ENCODE measurements around the gene NCF2.

Gene NCF2

DNA sequence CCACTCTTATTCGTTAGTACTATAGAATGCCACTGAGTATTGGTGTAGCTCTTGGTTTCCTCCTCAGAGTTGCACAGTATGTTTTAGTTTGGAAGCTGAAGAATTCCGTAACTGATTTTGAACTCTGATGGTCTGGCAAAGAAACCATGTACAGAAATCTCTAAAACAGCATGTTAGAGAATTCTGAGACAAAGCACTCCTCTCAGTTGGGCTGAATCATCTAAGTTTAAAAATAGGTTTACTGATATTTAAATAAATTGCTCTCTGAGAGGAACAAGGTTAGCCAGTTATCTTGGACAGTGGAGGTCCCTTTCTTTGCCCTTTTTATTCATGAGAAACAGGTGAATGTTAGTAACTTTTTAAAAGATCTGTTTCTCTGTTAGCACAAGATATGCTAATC is 43.8 kb downstream of the NCF2 start:
- no peak overlapping the region for H2AFZ ChIP-seq
- H3K4me3 ChIP-seq (ENCODE audit: low read depth, low read length): no peak overlapping the region
- no peak overlapping the region for H3K9ac ChIP-seq
- no peaks in the 10 kb centered on the region for H3K79me2 ChIP-seq
- H3K27ac ChIP-seq: no peak overlapping the region
- no peaks in the 10 kb centered on the region for H3K9me3 ChIP-seq (ENCODE audit: control insufficient read depth, low read length)
- TF ChIP-seq, protein P1, sequence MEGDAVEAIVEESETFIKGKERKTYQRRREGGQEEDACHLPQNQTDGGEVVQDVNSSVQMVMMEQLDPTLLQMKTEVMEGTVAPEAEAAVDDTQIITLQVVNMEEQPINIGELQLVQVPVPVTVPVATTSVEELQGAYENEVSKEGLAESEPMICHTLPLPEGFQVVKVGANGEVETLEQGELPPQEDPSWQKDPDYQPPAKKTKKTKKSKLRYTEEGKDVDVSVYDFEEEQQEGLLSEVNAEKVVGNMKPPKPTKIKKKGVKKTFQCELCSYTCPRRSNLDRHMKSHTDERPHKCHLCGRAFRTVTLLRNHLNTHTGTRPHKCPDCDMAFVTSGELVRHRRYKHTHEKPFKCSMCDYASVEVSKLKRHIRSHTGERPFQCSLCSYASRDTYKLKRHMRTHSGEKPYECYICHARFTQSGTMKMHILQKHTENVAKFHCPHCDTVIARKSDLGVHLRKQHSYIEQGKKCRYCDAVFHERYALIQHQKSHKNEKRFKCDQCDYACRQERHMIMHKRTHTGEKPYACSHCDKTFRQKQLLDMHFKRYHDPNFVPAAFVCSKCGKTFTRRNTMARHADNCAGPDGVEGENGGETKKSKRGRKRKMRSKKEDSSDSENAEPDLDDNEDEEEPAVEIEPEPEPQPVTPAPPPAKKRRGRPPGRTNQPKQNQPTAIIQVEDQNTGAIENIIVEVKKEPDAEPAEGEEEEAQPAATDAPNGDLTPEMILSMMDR (IDR thresholded peaks at IDR 0.05): no peak
- H3K36me3 ChIP-seq (ENCODE audit: control insufficient read depth, insufficient read depth, low read length): no peaks in the 10 kb centered on the region
- no peak overlapping the region for H3K4me2 ChIP-seq (ENCODE audit: low read length)
- H3K27me3 ChIP-seq (ENCODE audit: control insufficient read depth, insufficient read depth, low read length): no peaks in the 10 kb centered on the region
- no peaks in the 10 kb centered on the region for H3K4me1 ChIP-seq

DNA sequence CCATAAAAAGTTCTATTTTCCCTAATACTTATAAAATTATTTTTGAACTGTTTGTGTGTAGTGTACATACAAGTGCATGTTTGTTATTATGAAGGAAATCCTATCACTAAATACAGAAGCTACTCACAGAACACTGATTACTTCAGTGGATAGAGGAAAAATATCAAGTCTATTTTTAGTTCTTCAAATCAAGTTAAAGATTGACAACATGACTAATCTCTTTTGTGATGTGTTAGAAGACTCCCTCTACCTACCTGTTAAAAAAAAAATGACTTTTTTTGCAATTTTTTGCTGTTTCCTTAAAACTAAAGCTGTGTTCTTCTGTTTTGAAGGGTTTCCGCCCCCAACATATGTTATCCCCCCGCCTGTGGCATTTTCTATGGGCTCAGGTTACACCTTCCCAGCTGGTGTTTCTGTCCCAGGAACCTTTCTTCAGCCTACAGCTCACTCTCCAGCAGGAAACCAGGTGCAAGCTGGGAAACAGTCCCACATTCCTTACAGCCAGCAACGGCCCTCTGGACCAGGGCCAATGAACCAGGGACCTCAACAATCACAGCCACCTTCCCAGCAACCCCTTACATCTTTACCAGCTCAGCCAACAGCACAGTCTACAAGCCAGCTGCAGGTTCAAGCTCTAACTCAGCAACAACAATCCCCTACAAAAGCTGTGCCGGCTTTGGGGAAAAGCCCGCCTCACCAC is 45.5 kb downstream of the NCF2 start:
- TF ChIP-seq, protein P1 (IDR thresholded peaks at IDR 0.05): no peak
- Histone ChIP-seq H3K9me3 (ENCODE audit: control insufficient read depth, low read length) (no peaks in the 10 kb centered on the region), H3K4me2 (ENCODE audit: low read length) (no peak overlapping the region), H3K9ac (no peak overlapping the region), H2AFZ (no peak overlapping the region), H3K4me1 (no peaks in the 10 kb centered on the region), H3K27ac (no peak overlapping the region), H3K79me2 (no peaks in the 10 kb centered on the region), H3K27me3 (ENCODE audit: control insufficient read depth, insufficient read depth, low read length) (no peaks in the 10 kb centered on the region), H3K36me3 (ENCODE audit: control insufficient read depth, insufficient read depth, low read length) (no peaks in the 10 kb centered on the region), H3K4me3 (ENCODE audit: low read depth, low read length) (no peak overlapping the region)

DNA sequence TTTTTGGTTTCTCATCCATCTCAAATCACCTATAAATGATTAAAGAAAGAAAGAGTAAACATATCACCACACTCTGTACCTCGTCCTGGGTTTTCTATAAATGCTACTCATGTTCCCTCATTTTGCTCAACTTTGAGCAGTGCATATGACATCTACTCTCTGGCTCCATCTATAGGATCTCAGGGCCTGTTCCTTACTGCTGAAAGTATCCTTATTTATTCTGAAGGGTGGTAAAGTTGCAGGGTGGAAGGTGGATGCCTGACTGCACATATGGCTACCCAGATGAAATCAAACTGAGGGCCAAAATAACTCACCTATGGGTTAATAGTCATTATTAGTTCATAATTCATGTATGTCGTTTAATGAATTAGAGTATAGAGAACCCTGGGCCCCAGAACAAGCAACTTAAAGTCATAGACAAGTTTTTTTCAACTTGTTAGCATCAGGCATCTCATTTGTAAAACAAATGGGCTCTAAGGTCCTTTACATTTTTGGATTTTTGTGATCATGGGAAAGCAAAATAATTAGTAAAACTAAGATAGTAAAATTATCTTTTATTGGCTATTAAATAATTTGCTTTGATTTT is 46.5 kb downstream of the NCF2 start:
- Histone ChIP-seq H3K9ac (no peak overlapping the region), H3K79me2 (no peaks in the 10 kb centered on the region), H3K27me3 (ENCODE audit: control insufficient read depth, insufficient read depth, low read length) (no peaks in the 10 kb centered on the region), H2AFZ (no peak overlapping the region), H3K9me3 (ENCODE audit: control insufficient read depth, low read length) (no peaks in the 10 kb centered on the region), H3K4me1 (no peaks in the 10 kb centered on the region), H3K36me3 (ENCODE audit: control insufficient read depth, insufficient read depth, low read length) (no peaks in the 10 kb centered on the region), H3K4me2 (ENCODE audit: low read length) (no peak overlapping the region), H3K27ac (no peak overlapping the region), H3K4me3 (ENCODE audit: low read depth, low read length) (no peak overlapping the region)
- TF ChIP-seq, protein P1 (IDR thresholded peaks at IDR 0.05): peak; percentile 44

GRCh38 chr1:183537405-183537804 is 52.9 kb downstream of the NCF2 start:
- TF ChIP-seq, protein P1 (IDR thresholded peaks at IDR 0.05): no peak
- H3K79me2 ChIP-seq: no peaks in the 10 kb centered on the region
- H3K4me1 ChIP-seq: no peaks in the 10 kb centered on the region
- no peak overlapping the region for H3K9ac ChIP-seq
- H3K27me3 ChIP-seq (ENCODE audit: control insufficient read depth, insufficient read depth, low read length): no peaks in the 10 kb centered on the region
- no peak overlapping the region for H3K27ac ChIP-seq
- H3K4me3 ChIP-seq (ENCODE audit: low read depth, low read length): no peak overlapping the region
- no peaks in the 10 kb centered on the region for H3K9me3 ChIP-seq (ENCODE audit: control insufficient read depth, low read length)
- H3K4me2 ChIP-seq (ENCODE audit: low read length): no peak overlapping the region
- H2AFZ ChIP-seq: no peak overlapping the region
- H3K36me3 ChIP-seq (ENCODE audit: control insufficient read depth, insufficient read depth, low read length): no peaks in the 10 kb centered on the region

Measured in parathyroid adenoma (tissue), 2 donors.